Cardiac atrium fibroblast (primary cell): Measurements from ENCODE around the gene GSTA4. TPM values are rescaled to one million over a fixed set of nuclear protein-coding genes. Genes with fewer than 3 reads are reported as not detected.

ENCODE experiments used
- total RNA-seq: library from RNA; depleted of rRNA; stranded (reverse); fragments of >200 nt; gene quantifications from 2 replicates; pipeline ENCODE4 v1.2.3, GENCODE V29; 2015

GSTA4 gene
- total RNA-seq: 37.3 and 39.0 TPM in 2 replicates

GRCh38 chr6:52995089-52995912 is at the start of gene GSTA4:
Gene GSTA4, minus strand, starts transcription at chr6:52995284. Its CDS starts 1,041 bp downstream, at chr6:52994243.

Other genes starting within 250 kb of the GSTA4 start
- gene GSTA2, start 231.8 kb downstream of the GSTA4 start, total RNA-seq: not detected in 2 replicates
- gene GSTA1, start 191.5 kb downstream of the GSTA4 start, total RNA-seq: not detected in 2 replicates
- gene GSTA5, start 154.5 kb downstream of the GSTA4 start, total RNA-seq: not detected in 2 replicates
- not detected in 2 replicates for gene GSTA3, start 85.6 kb downstream of the GSTA4 start, total RNA-seq
- gene CILK1, start 66.5 kb upstream of the GSTA4 start, total RNA-seq: 3.6 and 6.8 TPM in 2 replicates
- 35.9 and 46.2 TPM in 2 replicates for gene FBXO9, start 70.1 kb upstream of the GSTA4 start, total RNA-seq
- not detected in 2 replicates for gene GCM1, start 153.6 kb upstream of the GSTA4 start, total RNA-seq